IPS-18a (cell line): Measurements from ENCODE around the gene VAC14.

Source experiments
- H3K27ac ChIP-seq: one replicate; pipeline ENCODE4 v1.5.1; 2013; ENCODE audit warnings: low read length
- H3K27me3 ChIP-seq: one replicate; pipeline ENCODE4 v1.6.1; 2013; ENCODE audit warnings: mild to moderate bottlenecking, low read length; ENCODE audit not compliant: control insufficient read depth, insufficient read depth
- H3K36me3 ChIP-seq: one replicate; pipeline ENCODE4 v1.6.1; 2013; ENCODE audit warnings: low read depth, low read length; ENCODE audit not compliant: control insufficient read depth
- H3K4me1 ChIP-seq: one replicate; pipeline ENCODE4 v1.6.1; 2013; ENCODE audit warnings: low read depth, low read length; ENCODE audit not compliant: control insufficient read depth
- H3K4me3 ChIP-seq: one replicate; pipeline ENCODE4 v1.5.1; 2013; ENCODE audit warnings: low read length
- H3K9ac ChIP-seq: one replicate; pipeline ENCODE4 v1.6.1; 2013; ENCODE audit warnings: mild to moderate bottlenecking, low read length, moderate library complexity
- H3K9me3 ChIP-seq: one replicate; pipeline ENCODE4 v1.6.1; 2013; ENCODE audit warnings: low read depth, low read length; ENCODE audit not compliant: control insufficient read depth

The VAC14 gene

DNA sequence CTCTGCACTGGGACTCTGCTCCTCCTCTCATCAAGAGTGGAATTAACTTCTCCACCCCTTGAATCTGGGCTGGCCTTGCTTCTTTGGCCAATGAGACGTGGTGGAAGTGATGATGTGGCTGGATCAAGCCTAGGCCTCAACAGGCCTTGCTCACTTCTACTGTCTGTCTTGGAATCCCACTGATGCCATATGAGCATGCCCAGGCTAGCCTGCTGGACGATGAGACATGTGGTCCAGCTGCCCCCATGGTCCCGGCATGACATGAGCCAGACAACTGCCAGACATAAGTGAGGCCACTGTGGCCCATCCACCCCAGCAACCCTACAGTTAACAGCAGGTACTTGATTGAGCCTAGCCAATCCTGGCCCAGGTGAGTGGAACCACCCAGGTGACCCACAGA lies 18.7 kb downstream of the VAC14 start:
- Histone ChIP-seq H3K4me3 (no peak overlapping the region), H3K27me3 (no peaks in the 10 kb centered on the region), H3K4me1 (no peaks in the 10 kb centered on the region), H3K27ac (no peak overlapping the region), H3K36me3 (peaks cover 69% of the 10 kb centered on the region), H3K9me3 (no peaks in the 10 kb centered on the region), H3K9ac (no peak overlapping the region)

DNA sequence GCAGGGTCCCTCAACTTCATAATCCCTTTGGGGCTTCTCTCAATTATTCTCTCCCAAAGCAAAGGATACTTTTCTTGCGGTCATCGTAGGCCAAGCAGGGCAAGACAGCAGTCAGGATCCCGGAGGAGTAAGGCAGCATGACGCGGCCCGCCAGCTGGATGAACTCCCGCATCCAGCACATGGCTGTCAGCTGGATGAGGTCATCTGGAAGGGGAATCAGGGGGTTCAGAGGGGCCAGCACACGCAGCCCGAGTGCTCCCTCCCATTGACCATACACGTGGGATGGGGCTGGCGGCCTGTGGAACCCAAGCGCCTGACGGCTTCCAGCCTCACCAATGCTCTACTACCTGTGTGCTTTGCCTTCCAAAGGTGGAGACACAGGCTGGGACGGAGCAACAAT lies 19.2 kb downstream of the VAC14 start:
- Histone ChIP-seq H3K27ac (no peak overlapping the region), H3K36me3 (peaks cover 70% of the 10 kb centered on the region), H3K9ac (no peak overlapping the region), H3K4me3 (no peak overlapping the region), H3K9me3 (no peaks in the 10 kb centered on the region), H3K27me3 (no peaks in the 10 kb centered on the region), H3K4me1 (no peaks in the 10 kb centered on the region)

DNA sequence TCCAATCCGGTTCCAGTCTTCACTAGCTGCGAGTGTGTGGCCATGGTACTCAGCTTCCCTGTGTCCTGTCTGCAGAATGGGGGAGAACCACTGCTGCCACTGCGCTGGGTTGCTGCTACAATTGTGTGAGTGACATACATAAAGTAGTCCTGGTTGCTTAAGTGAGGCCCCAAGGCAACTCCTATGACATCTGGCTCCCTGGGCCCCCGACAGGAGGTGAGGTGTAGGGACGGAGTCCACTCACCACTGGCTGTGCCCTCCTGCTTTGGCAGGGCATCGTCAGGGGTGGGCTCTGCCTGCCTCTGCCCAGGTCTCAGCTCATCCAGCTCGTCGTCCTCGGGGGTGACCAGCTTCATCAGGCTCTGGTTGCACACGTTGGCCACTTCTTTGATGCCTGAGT lies 20.4 kb downstream of the VAC14 start:
- no peaks in the 10 kb centered on the region for H3K9me3 ChIP-seq
- H3K27me3 ChIP-seq = no peaks in the 10 kb centered on the region
- H3K9ac ChIP-seq = no peak overlapping the region
- H3K4me1 ChIP-seq = no peaks in the 10 kb centered on the region
- H3K27ac ChIP-seq = no peak overlapping the region
- H3K4me3 ChIP-seq = no peak overlapping the region
- H3K36me3 ChIP-seq = peaks cover 63% of the 10 kb centered on the region

DNA sequence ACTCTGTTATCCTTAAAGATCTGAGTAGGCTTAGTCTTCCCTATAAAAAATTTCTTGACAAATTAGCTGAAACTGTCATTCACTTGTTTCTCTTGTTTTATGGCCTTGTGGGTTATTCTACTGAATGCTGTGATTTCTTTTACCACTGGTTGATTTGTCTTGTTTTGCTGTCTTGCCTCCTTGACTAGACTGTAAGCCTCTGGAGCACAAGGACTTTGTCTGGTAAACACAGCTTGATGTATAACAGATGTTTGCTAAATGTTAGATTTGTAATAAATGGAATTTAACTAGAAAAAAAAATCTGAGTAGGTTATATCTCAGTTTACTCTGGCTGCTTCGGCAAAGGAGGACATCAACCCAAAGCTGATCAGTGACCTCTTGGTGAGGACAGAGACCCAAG lies 21.6 kb downstream of the VAC14 start:
- H3K9ac ChIP-seq = no peak overlapping the region
- H3K27ac ChIP-seq = no peak overlapping the region
- H3K4me1 ChIP-seq = no peaks in the 10 kb centered on the region
- H3K9me3 ChIP-seq = no peaks in the 10 kb centered on the region
- H3K27me3 ChIP-seq = no peaks in the 10 kb centered on the region
- peaks cover 57% of the 10 kb centered on the region for H3K36me3 ChIP-seq
- H3K4me3 ChIP-seq = no peak overlapping the region

DNA sequence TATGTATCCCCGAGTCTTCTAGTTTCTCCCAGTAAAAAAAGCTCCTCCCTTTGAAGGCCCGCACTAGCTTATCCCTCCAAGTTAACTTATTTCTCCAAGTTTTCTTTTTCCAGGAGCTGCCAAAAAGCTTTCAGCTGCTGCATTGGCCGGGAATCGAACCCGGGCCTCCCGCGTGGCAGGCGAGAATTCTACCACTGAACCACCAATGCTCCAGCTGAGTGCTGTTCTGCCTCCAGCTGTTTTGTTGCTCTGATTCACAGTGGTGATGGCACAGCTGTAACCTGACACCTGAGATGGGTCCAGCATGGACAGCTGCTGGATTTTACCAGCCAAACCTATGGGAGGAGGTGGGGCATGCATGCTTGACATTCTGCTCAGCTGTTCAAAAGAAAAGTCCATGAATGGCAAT lies 22.1 kb downstream of the VAC14 start:
- H3K9ac ChIP-seq = no peak overlapping the region
- no peaks in the 10 kb centered on the region for H3K27me3 ChIP-seq
- no peaks in the 10 kb centered on the region for H3K9me3 ChIP-seq
- H3K4me3 ChIP-seq = no peak overlapping the region
- H3K36me3 ChIP-seq = peaks cover 53% of the 10 kb centered on the region
- no peaks in the 10 kb centered on the region for H3K4me1 ChIP-seq
- no peak overlapping the region for H3K27ac ChIP-seq

DNA sequence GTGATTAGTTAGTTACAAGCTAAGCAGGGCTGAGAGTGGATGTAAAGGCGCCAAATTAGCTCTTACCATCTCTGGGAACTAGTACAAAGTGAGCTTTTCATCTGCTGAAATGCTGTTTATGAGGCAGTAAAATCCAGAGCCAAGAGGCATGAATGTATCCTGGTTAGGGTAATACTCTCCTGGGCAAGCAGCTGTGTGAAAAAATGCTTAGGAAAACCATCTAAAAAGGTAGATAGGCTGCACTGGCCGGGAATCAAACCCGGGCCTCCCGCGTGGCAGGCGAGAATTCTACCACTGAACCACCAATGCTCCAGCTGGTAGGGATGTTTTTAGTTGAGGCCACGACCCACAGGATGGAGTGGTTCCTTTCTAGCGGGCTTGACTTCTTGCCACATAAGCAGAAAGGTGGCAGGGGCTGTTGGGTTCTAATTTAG lies 23.0 kb downstream of the VAC14 start:
- no peaks in the 10 kb centered on the region for H3K4me1 ChIP-seq
- no peaks in the 10 kb centered on the region for H3K9me3 ChIP-seq
- no peaks in the 10 kb centered on the region for H3K27me3 ChIP-seq
- no peak overlapping the region for H3K4me3 ChIP-seq
- H3K9ac ChIP-seq = no peak overlapping the region
- H3K36me3 ChIP-seq = peaks cover 44% of the 10 kb centered on the region
- H3K27ac ChIP-seq = no peak overlapping the region

DNA sequence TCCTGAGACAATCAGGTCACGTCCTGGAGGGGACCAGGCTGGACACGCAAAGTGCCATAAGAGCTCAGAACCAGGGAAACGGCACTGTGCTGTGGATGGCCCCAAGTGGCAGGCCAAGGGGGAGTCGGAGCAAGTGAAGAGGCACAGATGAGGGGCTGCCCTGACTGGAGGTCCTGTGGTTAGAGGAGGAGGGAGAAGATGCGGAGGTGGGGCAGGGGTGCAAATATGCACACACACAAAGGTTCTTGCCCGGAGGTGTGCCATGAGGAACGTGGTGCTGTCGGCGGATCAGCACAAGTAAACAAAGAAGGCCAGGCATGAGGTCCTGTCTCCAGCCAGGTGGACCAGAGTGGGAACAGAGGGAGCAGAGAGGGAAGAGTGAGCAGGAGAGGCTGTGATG lies 23.5 kb downstream of the VAC14 start:
- Histone ChIP-seq H3K27ac (no peak overlapping the region), H3K9ac (no peak overlapping the region), H3K36me3 (peaks cover 39% of the 10 kb centered on the region), H3K4me1 (no peaks in the 10 kb centered on the region), H3K9me3 (no peaks in the 10 kb centered on the region), H3K27me3 (no peaks in the 10 kb centered on the region), H3K4me3 (no peak overlapping the region)

DNA sequence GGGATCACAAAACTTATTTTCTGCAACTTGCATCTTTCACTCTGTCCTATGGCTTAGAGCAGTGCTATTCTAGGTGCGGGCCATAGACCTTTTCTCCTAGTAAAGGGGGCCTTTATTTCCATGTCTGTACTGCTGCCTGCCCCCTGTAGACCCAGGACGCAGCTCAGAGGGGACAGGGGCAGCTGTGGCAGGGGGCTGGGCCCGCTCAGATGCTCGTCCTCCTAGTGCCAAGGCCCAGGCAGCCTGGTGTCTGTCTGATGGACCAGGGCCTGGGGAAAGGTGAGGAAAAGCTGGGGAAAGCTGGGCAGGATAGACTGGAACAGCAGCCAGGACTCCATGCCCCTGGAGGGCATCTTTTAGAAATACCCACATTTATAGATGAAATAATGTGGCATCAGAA lies 25.6 kb downstream of the VAC14 start:
- Histone ChIP-seq H3K9ac (no peak overlapping the region), H3K9me3 (no peaks in the 10 kb centered on the region)

DNA sequence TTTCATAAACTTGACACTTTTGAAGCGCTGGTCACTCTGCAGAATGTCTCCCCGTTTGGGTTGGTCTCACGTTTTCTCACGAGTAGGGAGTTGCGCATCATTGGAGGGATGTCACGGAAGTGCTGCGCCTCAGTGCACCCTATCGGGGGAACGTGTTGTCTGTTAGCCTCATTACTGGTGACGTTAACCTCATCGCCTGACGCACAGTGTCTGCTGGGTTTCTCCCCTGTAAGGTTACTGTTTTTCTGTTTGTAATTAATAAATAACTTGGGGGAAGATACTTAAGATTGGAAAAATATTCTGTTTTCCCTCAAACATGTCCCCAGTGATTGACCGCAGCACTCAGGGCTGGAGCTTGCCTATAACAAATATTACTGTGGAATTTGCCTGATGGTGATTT lies 26.7 kb downstream of the VAC14 start:
- Histone ChIP-seq H3K9me3 (no peaks in the 10 kb centered on the region), H3K4me1 (no peaks in the 10 kb centered on the region), H3K4me3 (no peak overlapping the region), H3K27me3 (no peaks in the 10 kb centered on the region), H3K9ac (no peak overlapping the region), H3K36me3 (peaks cover 14% of the 10 kb centered on the region), H3K27ac (no peak overlapping the region)

More for the DNA sequence above, 25.6 kb downstream of the VAC14 start:
- Histone ChIP-seq H3K36me3 (peaks cover 24% of the 10 kb centered on the region), H3K27ac (no peak overlapping the region), H3K4me1 (no peaks in the 10 kb centered on the region), H3K27me3 (no peaks in the 10 kb centered on the region), H3K4me3 (no peak overlapping the region)

DNA sequence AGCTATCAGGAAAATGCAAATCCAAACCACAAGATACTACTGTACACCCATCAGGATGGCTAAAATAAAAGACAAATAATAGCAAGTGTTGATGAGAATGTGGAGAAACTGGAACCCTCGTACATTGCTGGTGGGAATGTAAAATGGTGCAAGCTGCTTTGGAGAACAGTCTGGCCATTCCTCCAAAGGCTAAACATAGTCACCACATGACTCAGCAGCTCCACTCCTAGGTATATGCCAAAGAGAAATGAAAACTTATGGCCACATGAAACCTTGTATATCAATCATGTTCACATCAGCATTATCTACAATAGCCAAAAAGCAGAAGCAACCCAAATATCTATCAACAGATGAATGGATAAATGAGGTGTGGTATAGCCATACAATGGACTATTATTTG lies 28.5 kb downstream of the VAC14 start:
- H3K36me3 ChIP-seq = peaks cover 7% of the 10 kb centered on the region
- no peak overlapping the region for H3K27ac ChIP-seq
- no peaks in the 10 kb centered on the region for H3K9me3 ChIP-seq
- H3K4me1 ChIP-seq = no peaks in the 10 kb centered on the region
- no peak overlapping the region for H3K4me3 ChIP-seq
- no peaks in the 10 kb centered on the region for H3K27me3 ChIP-seq
- H3K9ac ChIP-seq = no peak overlapping the region

DNA sequence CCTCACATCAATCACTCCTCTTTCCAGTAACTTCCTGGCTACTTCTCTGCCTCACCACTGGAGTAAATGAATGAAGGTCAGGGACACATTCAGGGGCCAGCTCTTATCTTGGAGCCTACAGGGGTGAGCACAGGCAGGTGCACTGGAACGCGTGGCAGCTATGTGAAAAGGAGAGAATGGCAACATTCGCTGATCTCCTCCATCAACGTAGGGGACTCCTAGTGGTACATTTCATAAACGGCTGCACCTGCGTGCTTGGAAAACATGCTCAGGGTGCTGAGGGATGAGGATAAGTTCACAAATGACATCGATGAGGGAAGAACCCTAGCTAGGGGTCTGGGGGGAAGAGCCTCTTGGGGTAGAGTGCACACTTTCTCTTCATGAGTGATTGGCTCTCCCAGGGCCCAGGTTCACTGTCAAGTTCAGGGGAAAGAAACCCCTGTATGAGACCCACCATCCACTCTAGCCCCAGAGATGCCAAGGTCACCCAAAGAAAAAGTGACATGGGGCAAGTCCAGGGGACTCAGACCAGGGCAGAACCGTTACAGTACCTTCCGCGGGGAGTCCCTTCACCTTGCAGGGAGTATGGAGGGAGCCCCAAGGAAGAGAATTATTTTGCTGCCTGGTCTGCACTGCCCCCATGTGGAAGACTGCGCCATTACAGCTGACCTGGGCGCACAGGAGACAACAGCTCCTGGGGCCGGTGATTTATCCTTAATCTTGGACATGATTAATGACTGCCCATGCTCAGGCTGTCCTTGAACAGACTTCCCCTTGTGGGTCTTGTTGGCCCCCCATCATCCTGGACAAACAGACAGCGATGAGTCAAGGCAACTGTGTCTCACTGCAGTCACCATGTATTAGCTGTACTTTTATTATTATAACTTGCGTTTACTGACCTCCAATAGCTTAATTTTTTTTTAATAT lies 30.1 kb downstream of the VAC14 start:
- no peak overlapping the region for H3K4me3 ChIP-seq
- no peak overlapping the region for H3K27ac ChIP-seq
- H3K4me1 ChIP-seq = no peaks in the 10 kb centered on the region
- H3K9me3 ChIP-seq = no peaks in the 10 kb centered on the region
- H3K36me3 ChIP-seq = peaks cover 6% of the 10 kb centered on the region
- H3K27me3 ChIP-seq = no peaks in the 10 kb centered on the region
- H3K9ac ChIP-seq = no peak overlapping the region

DNA sequence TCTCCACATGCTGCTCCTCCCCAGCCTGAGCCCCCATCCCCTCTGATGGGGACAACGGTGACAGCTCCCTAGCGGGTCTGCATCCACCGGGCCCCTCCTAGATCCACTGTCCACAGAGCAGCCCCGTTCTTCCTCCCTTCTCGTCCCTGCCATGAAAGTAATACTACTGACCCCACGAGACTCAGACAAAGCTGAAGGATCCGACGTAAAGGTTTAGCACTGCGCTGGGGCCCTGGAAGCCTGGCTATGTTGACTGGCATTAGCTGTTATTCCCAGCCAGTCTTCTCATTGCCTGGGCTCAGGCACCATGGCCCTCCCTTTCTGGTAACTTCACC lies 30.7 kb downstream of the VAC14 start:
- Histone ChIP-seq H3K27ac (no peak overlapping the region), H3K4me1 (no peaks in the 10 kb centered on the region), H3K4me3 (no peak overlapping the region), H3K9me3 (no peaks in the 10 kb centered on the region), H3K9ac (no peak overlapping the region), H3K27me3 (no peaks in the 10 kb centered on the region), H3K36me3 (peaks cover 6% of the 10 kb centered on the region)
